IMR-90 (cell line): ENCODE measurements around the gene LAMP5.

Experiments used
- POLR2A ChIP-seq: IDR thresholded peaks from 2 replicates; pipeline ENCODE4 v1.6.1; 2012; ENCODE audit warnings: mild to moderate bottlenecking, low read depth, low read length
- SMC3 ChIP-seq: fragments of 150-350 bp; IDR thresholded peaks from 2 replicates; pipeline ENCODE4 v1.6.1; 2016; ENCODE audit warnings: low read depth, mild to moderate bottlenecking, antibody characterized with exemption, low read length, moderate library complexity
- TF ChIP-seq, protein P1 (sequence below): fragments of 150-350 bp; IDR thresholded peaks from 2 replicates; pipeline ENCODE4 v1.6.1; 2016; ENCODE audit warnings: low read depth, mild to moderate bottlenecking, low read length, moderate library complexity, borderline replicate concordance
- TF ChIP-seq, protein P2 (sequence below): conservative IDR thresholded peaks from 2 replicates; pipeline ENCODE4 v1.5.1; 2012; ENCODE audit warnings: mild to moderate bottlenecking, low read depth, low read length, improper control_type of control experiment

DNA sequence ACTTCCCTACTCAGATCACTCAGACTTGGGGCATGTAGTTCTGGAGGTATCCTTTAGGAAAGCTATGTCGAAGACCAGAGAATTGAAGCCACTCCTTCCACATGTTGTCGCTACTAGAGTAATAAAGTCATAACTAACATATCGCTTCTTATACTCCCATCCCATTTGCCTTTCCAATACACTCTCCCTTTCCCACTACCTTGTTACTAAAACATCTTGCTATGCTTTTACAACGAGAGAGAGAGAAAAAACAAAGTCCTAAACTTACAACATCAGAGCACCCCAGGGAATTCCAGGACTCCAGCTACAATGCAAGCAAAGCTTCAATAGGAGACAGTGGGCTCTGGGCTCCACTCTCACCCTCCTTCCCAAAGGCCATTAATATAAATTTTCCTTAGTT is 5.1 kb upstream of the LAMP5 start:
- TF ChIP-seq, protein P1, sequence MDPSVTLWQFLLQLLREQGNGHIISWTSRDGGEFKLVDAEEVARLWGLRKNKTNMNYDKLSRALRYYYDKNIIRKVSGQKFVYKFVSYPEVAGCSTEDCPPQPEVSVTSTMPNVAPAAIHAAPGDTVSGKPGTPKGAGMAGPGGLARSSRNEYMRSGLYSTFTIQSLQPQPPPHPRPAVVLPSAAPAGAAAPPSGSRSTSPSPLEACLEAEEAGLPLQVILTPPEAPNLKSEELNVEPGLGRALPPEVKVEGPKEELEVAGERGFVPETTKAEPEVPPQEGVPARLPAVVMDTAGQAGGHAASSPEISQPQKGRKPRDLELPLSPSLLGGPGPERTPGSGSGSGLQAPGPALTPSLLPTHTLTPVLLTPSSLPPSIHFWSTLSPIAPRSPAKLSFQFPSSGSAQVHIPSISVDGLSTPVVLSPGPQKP = no peak
- TF ChIP-seq, protein P2, sequence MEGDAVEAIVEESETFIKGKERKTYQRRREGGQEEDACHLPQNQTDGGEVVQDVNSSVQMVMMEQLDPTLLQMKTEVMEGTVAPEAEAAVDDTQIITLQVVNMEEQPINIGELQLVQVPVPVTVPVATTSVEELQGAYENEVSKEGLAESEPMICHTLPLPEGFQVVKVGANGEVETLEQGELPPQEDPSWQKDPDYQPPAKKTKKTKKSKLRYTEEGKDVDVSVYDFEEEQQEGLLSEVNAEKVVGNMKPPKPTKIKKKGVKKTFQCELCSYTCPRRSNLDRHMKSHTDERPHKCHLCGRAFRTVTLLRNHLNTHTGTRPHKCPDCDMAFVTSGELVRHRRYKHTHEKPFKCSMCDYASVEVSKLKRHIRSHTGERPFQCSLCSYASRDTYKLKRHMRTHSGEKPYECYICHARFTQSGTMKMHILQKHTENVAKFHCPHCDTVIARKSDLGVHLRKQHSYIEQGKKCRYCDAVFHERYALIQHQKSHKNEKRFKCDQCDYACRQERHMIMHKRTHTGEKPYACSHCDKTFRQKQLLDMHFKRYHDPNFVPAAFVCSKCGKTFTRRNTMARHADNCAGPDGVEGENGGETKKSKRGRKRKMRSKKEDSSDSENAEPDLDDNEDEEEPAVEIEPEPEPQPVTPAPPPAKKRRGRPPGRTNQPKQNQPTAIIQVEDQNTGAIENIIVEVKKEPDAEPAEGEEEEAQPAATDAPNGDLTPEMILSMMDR = no peak
- TF ChIP-seq SMC3 (no peak), POLR2A (no peak)
